ENCODE measurements around the gene UGT1A8.

Gene UGT1A8

GRCh38 chr2:233686928-233687327 is 69.5 kb downstream of the UGT1A8 start:
- Histone ChIP-seq H3K9ac (ENCODE audit: low read length) (no peak overlapping the region), H3K27ac (ENCODE audit: low read length) (no peak overlapping the region), H3F3A (ENCODE audit: insufficient read depth, low read length) (no peaks in the 10 kb centered on the region), H3K9me3 (replicated peaks; ENCODE audit: insufficient read depth, low read length) (no peaks in the 10 kb centered on the region), H3K79me2 (ENCODE audit: low read length) (no peaks in the 10 kb centered on the region), H2AFZ (ENCODE audit: low read length) (no peak overlapping the region), H3K4me2 (ENCODE audit: low read depth, low read length) (no peak overlapping the region), H3K4me3 (ENCODE audit: low read length) (no peak overlapping the region), H3K27me3 (replicated peaks; ENCODE audit: insufficient read depth, low read length) (no peaks in the 10 kb centered on the region), H3K9me2 (replicated peaks; ENCODE audit: insufficient read depth, low read length) (no peaks in the 10 kb centered on the region), H4K20me1 (ENCODE audit: insufficient read depth, low read length) (no peaks in the 10 kb centered on the region), H3K36me3 (replicated peaks; ENCODE audit: insufficient read depth, low read length) (no peaks in the 10 kb centered on the region), H3K4me1 (ENCODE audit: low read length) (0 out of 2 replicates have a peak, but pooled peaks cover 5% of the 10 kb centered on the region)
- no peak for DNase-seq
- TF ChIP-seq CTCF (IDR thresholded peaks at IDR 0.05; ENCODE audit: low read length) (no peak), EZH2 (optimal IDR thresholded peaks at IDR 0.05; ENCODE audit: low read depth, low read length) (no peak), EZH2phosphoT487 (IDR thresholded peaks at IDR 0.05; ENCODE audit: low read length) (no peak)

GRCh38 chr2:233688341-233688740 is 70.9 kb downstream of the UGT1A8 start:
- Histone ChIP-seq H2AFZ (ENCODE audit: low read length) (no peak overlapping the region), H3K27me3 (replicated peaks; ENCODE audit: insufficient read depth, low read length) (no peaks in the 10 kb centered on the region), H3K9me3 (replicated peaks; ENCODE audit: insufficient read depth, low read length) (no peaks in the 10 kb centered on the region), H3K79me2 (ENCODE audit: low read length) (no peaks in the 10 kb centered on the region), H3K9me2 (replicated peaks; ENCODE audit: insufficient read depth, low read length) (no peaks in the 10 kb centered on the region), H3K4me3 (ENCODE audit: low read length) (no peak overlapping the region), H3K36me3 (replicated peaks; ENCODE audit: insufficient read depth, low read length) (no peaks in the 10 kb centered on the region), H4K20me1 (ENCODE audit: insufficient read depth, low read length) (no peaks in the 10 kb centered on the region), H3K9ac (ENCODE audit: low read length) (no peak overlapping the region), H3K4me2 (ENCODE audit: low read depth, low read length) (no peak overlapping the region), H3K27ac (ENCODE audit: low read length) (no peak overlapping the region), H3F3A (ENCODE audit: insufficient read depth, low read length) (no peaks in the 10 kb centered on the region), H3K4me1 (ENCODE audit: low read length) (no peaks in the 10 kb centered on the region)
- DNase-seq = no peak
- TF ChIP-seq CTCF (IDR thresholded peaks at IDR 0.05; ENCODE audit: low read length) (no peak), EZH2phosphoT487 (IDR thresholded peaks at IDR 0.05; ENCODE audit: low read length) (no peak), EZH2 (optimal IDR thresholded peaks at IDR 0.05; ENCODE audit: low read depth, low read length) (no peak)

GRCh38 chr2:233689031-233689430 is 71.6 kb downstream of the UGT1A8 start:
- Histone ChIP-seq H3F3A (ENCODE audit: insufficient read depth, low read length) (no peaks in the 10 kb centered on the region), H3K27ac (ENCODE audit: low read length) (no peak overlapping the region), H3K9me2 (replicated peaks; ENCODE audit: insufficient read depth, low read length) (no peaks in the 10 kb centered on the region), H3K27me3 (replicated peaks; ENCODE audit: insufficient read depth, low read length) (no peaks in the 10 kb centered on the region), H4K20me1 (ENCODE audit: insufficient read depth, low read length) (no peaks in the 10 kb centered on the region), H3K4me2 (ENCODE audit: low read depth, low read length) (no peak overlapping the region), H3K4me1 (ENCODE audit: low read length) (no peaks in the 10 kb centered on the region), H3K79me2 (ENCODE audit: low read length) (no peaks in the 10 kb centered on the region), H2AFZ (ENCODE audit: low read length) (no peak overlapping the region), H3K4me3 (ENCODE audit: low read length) (no peak overlapping the region), H3K9me3 (replicated peaks; ENCODE audit: insufficient read depth, low read length) (no peaks in the 10 kb centered on the region), H3K9ac (ENCODE audit: low read length) (no peak overlapping the region), H3K36me3 (replicated peaks; ENCODE audit: insufficient read depth, low read length) (no peaks in the 10 kb centered on the region)
- DNase-seq = no peak
- TF ChIP-seq EZH2 (optimal IDR thresholded peaks at IDR 0.05; ENCODE audit: low read depth, low read length) = no peak
- no peak for TF ChIP-seq EZH2phosphoT487 (IDR thresholded peaks at IDR 0.05; ENCODE audit: low read length)

- no peak for TF ChIP-seq CTCF (IDR thresholded peaks at IDR 0.05; ENCODE audit: low read length)
- no peak for TF ChIP-seq EZH2 (optimal IDR thresholded peaks at IDR 0.05; ENCODE audit: low read depth, low read length)
- TF ChIP-seq EZH2phosphoT487 (IDR thresholded peaks at IDR 0.05; ENCODE audit: low read length) = no peak
- H3K27ac ChIP-seq (ENCODE audit: low read length) = no peak overlapping the region
- H3K9me3 ChIP-seq (replicated peaks; ENCODE audit: insufficient read depth, low read length) = no peaks in the 10 kb centered on the region
- DNase-seq = no peak
- no peaks in the 10 kb centered on the region for H3K9me2 ChIP-seq (replicated peaks; ENCODE audit: insufficient read depth, low read length)
- H3K36me3 ChIP-seq (replicated peaks; ENCODE audit: insufficient read depth, low read length) = no peaks in the 10 kb centered on the region
- no peak overlapping the region for H3K4me2 ChIP-seq (ENCODE audit: low read depth, low read length)
- no peaks in the 10 kb centered on the region for H4K20me1 ChIP-seq (ENCODE audit: insufficient read depth, low read length)
- H3K27me3 ChIP-seq (replicated peaks; ENCODE audit: insufficient read depth, low read length) = no peaks in the 10 kb centered on the region
- H3K79me2 ChIP-seq (ENCODE audit: low read length) = no peaks in the 10 kb centered on the region
- H3F3A ChIP-seq (ENCODE audit: insufficient read depth, low read length) = no peaks in the 10 kb centered on the region
- H2AFZ ChIP-seq (ENCODE audit: low read length) = no peak overlapping the region
- no peak overlapping the region for H3K4me3 ChIP-seq (ENCODE audit: low read length)
- no peaks in the 10 kb centered on the region for H3K4me1 ChIP-seq (ENCODE audit: low read length)
- no peak overlapping the region for H3K9ac ChIP-seq (ENCODE audit: low read length)
Measured at GRCh38 chr2:233689501-233689900, 72.1 kb downstream of the UGT1A8 start.
